GM21526 (cell line): ENCODE measurements around the gene FABP1.

Source experiments
- ATAC-seq: cut with Tn5 transposase; IDR thresholded peaks from one replicate; pipeline ENCODE4 v1.9.1; 2021; ENCODE audit warnings: moderate library complexity; ENCODE audit not compliant: unreplicated experiment, low FRiP score

Gene FABP1

DNA sequence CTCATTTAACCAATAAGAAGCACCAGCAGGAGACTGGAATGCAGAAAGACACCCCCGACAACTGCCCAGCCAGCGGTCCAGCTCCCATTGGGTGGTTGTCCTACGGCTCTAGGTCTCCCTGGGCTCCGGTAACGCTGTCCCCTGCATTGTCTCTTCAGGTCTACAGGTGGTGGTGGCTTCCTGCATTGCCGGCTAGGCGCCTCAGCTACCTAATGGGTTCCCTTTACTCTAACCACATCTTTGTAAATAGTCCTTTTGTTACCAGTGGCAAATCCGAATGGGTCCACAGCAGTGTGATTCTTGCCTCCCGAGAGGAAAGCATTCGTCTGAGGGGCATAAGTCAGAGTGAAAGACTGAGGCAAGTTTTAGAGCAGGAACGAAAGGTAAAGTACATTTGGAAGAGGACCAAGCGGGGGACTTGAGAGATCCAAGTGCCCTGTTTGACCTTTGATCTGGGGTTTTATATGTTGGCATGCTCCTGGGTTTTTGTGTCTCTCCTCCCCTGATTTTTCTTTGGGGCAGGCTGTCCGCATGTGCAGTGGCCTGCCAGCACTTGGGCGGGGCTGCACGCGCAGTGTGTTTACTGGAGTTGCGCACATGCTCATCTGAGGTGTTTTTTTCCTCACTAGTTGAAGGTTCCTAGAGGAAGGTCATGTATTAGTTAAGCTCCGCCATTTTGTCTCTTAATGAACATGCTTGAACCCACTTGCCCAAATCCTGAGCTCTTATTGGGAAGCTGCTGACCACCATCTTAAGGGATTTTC is 11.0 kb downstream of the FABP1 start:
- no peak for ATAC-seq

- no peak for ATAC-seq
These were observed 11.9 kb downstream of the FABP1 start for GRCh38 chr2:88115825-88116518.

DNA sequence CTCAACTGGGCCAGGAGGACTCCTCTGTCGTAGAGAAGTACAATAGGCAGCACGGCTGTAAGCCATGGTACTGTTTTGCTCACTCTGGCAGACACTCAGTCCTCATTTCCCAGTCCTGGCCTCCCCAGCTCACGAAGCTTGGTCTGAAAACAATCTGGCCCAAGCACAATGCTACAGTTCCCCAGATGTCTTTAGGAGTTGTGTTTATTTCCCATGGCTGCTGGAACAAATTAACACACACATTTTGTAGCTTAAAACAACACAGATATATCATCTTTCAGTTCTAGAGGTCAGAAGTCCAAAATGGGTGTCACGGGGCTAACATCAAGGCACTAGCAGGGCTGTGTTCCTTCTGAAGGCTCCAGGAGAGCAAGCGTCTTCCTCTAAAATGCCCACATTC is 13.0 kb downstream of the FABP1 start:
- ATAC-seq, result no peak

DNA sequence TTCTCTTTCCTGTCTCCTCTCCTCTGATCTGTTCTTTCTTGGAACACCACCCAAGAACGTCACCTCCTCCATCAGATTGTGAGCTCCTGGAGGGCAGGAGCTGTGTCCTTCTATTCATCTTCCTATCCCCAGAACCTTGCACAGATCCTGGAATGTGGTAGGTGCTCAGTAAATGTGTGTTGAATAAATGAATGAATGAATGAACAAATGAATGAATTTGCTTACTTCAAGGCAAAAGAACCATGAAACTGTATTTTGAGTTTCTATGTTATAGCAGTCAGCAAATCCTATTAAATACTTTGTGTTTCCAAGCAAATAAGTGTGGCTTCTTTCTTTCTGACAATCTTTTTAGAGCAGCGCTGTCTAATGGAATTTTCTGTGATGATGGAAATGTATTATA is 14.8 kb downstream of the FABP1 start:
- ATAC-seq, result no peak

DNA sequence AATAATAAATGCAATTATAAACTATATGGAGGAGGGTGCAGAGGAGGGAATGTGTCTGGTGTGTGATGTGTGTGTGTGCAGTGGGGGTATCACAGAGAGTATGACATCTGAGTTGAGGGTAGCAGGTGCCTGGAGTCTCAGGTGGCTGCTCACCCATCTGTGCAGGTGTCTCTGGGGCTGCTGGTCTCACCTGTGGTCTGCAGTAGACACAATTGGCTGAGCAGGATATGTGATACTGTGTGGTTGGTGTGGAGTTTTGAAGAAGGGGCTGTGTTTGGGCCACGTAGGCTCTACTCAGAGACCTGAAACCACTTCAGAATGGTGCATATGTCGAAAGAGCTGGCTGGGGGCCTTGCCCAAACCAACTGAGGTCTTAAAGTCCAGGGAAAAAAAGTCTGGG is 17.0 kb downstream of the FABP1 start:
- ATAC-seq, result no peak

- ATAC-seq, result no peak
These were observed 19.1 kb downstream of the FABP1 start for GRCh38 chr2:88108796-88109195.

DNA sequence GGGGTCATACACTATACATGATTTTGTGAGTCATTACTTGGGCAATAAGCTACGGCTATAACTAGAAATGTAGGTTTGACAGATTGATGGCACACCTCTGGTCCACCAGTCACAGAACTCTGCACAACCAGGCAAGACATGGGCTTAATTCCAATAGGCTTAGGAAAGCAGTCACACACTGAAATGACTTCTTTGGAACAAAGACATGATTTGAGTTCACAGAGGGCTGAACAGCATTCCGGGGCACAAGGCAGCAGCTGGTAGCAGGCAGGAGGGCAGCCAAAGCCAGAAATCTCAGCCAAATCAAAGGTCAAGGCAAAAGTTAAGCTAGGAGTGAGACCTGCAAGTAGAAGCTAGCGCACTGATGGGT is 27.4 kb downstream of the FABP1 start:
- no peak for ATAC-seq

DNA sequence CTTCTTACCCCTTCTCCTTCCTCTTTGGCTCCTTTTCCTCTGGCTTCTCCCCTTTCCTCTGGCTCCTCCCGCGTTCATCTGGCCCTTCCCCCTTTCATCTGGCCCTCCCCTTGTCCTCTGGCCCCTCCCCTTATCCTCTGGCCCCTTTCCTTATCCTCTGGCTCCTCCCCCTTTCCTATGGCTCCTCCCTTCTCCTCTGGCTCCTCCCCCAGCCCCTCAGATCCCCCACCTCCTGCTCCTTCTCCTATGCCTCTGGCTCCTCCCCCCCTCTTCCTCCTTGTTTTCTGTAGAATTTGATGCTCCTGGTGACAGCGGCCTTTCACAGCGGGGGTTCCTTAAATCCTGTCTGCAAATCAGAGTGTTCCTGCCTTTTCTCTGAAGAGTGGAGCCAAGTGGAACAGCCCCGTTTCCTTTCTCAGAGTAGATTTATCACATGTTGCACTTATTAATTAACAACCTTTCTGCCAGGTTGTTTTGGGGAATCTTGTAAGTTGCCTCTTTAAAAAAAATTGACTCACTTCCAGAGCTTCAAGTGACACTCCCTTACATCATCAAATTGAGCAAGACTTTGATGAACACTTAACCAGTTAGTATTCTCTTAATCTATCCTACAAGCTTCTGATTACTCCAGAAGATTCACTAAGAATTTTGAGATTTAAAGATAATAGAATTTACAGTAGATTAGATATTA is 27.9 kb downstream of the FABP1 start:
- no peak for ATAC-seq

- ATAC-seq, result no peak
These were observed 29.3 kb downstream of the FABP1 start for GRCh38 chr2:88098558-88098900.

- no peak for ATAC-seq
These were observed 29.8 kb downstream of the FABP1 start for GRCh38 chr2:88097891-88098557.

- ATAC-seq, result no peak
These were observed 30.7 kb downstream of the FABP1 start for GRCh38 chr2:88097192-88097591.

GRCh38 chr2:88096708-88097107 is 31.2 kb downstream of the FABP1 start:
- no peak for ATAC-seq

- no peak for ATAC-seq
These were observed 32.8 kb downstream of the FABP1 start for GRCh38 chr2:88095022-88095421.

DNA sequence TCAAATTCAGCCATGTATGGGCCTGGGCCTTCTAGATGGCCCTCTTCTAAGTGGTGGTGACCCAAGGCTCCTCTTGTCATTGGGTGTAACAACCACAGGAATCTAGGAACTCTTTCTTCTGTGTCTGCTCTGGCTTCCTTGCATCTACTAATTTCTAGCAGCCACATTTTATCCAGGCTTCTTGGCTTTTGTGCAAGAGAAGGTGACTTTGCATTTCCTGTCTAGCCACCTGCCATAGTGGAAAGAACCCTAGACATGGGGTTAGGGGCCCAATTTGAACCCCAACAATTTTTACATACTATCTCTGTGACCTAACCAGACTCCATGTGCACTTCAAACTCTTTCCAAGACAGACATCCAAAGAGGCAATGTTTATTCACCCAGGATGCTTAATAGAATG is 35.1 kb downstream of the FABP1 start:
- ATAC-seq, result no peak

DNA sequence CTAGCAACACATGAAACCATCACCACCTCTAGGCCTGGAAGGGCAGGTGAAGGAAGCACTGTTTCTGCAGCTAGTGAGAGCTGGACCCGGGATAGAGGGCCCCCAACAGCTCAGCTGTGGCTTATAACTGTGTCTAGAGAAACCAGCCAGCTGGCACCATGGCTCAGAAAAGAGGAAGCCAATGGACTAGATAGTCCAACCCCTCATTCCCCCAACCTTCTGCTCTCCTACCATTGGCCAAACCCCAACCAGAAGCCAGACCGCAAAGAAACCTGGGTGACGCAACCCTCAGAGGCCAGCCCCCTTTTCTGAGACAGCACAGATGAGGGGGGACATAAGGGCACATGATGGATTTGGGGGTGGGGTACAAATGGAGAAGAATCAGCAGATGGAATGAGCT is 35.9 kb downstream of the FABP1 start:
- ATAC-seq, result no peak

DNA sequence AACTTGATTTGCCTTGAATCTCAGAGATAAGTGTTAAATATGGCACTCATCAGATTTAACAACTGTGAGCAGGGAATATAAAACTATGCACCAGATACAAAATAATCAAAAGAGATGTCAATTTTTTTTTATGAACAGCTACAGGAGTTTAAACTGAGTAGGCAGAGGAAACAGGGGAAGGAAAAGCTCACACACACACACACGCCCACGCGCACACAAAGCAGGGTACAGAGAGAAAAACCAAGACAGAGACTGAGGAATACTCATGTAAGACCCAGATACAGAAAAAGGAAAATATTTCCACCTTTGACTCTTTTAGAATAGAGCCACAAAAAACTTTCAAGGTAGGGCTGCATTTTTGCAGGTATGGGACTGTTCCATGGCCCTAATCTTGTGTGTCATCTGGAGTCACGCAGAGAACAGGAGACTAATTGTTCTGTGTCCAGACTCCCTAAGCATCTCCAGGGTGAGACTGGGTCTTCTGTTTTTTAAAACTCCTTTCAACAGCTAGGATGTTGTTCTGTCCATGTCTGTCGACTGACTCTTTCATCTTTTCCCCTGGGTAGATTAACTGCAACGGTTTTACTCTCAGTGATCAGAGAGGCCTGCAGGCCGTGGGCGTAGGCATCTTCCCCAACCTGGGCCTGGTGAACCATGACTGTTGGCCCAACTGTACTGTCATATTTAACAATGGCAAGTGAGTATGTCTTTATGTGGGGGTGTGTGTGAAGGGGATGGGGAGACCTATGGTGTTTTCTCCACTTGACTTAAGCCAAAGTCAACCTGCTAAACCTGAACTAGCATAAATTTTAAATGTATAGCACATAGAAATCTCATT is 37.2 kb downstream of the FABP1 start:
- no peak for ATAC-seq

DNA sequence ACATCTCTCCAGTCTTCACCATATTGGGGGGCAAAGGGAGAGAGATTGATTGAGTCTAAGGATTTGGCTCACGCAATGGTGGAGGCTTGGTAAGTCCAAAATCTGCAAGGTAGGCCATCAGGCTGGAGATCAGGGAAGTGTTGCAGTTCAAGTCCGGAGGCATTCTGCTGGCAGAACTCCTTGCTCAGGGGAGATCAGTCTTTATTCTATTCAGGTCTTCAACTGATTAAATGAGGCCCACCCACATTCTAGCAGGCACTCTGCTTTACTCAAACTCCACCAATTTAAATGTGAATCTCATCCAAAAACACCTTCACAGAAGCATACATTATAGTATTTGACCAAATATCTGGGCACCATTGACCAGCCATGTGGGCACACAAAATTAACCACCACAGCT is 38.9 kb downstream of the FABP1 start:
- ATAC-seq, result no peak

DNA sequence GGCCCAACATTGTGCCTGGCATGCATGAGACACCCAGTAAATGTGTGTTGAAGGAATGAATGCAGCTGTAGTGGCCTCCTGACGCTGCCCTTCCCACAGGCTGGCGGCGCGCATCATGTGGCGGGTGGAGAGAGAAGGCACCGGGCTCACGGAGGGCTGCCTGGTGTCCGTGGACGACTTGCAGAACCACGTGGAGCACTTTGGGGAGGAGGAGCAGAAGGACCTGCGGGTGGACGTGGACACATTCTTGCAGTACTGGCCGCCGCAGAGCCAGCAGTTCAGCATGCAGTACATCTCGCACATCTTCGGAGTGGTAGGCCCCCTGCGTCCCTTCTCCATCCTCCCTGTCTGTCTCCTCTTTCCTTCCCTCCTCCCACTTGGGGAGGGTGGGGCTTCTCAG is 40.1 kb downstream of the FABP1 start:
- no peak for ATAC-seq

DNA sequence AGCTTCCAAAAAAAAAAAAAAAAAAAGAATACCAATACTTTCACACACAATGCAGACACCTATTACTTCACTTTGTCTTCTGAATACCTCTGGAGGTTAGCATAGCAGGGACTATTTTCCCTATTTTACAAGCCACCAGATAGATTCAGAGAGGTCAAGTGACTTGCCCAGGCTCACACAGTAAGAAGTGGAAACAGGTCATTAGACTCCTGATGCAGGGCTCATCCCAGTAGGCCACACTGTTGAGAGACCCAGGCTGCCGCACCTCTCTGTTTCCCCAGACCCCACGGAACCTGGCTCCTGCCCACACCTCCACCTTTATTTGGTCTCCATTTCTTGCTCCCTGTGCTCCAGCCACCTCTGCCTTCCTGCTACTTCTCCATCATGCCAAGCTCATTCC is 40.8 kb downstream of the FABP1 start:
- ATAC-seq, result no peak

DNA sequence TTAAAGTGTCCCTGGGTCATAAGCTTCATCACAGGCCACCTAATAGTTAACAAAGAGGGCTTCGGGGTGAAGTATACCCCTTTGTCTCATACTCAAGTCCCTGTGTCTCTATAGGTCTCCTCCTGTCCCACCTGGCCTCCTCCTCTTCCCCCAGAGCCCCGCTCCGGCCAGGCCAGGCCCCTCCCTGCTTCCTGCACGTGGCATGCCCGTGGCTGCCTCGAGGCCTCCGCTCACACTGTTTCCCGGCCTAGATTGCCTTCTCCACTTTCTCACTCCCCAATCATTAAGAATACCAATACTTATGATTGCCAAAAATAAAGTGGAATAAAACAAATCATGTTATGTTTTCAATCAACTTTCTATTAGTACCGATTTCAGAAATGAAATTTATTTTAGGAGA is 41.5 kb downstream of the FABP1 start:
- no peak for ATAC-seq
